Ovary (tissue), 9 donors: ENCODE measurements around the gene KIF7. TPM values are rescaled to one million over a fixed set of nuclear protein-coding genes. Genes with fewer than 3 reads are reported as not detected.
"Not testable (repeated sequence)": the region's sequence is repeated elsewhere in the genome, so short reads cannot be mapped to it uniquely, and the experiment has no call there.

ENCODE experiments used
- DNase-seq, 5 donors: peaks; one replicate each; pipeline ENCODE4 v3.0.0-alpha.2; 2019 to 2020
- H3K27ac ChIP-seq, 2 donors: fragments of 200-600 bp; one replicate each; pipeline versions ENCODE4 v1.5.1 to v1.8.0; 2019 to 2022
- H3K27me3 ChIP-seq: fragments of 200-600 bp; one replicate; pipeline ENCODE4 v1.8.0; 2022
- H3K36me3 ChIP-seq: fragments of 200-600 bp; sonication (generic); one replicate; pipeline ENCODE4 v1.5.1; 2019
- H3K4me1 ChIP-seq: one replicate; pipeline ENCODE4 v1.8.1; 2013; ENCODE audit warnings: mild to moderate bottlenecking, moderate library complexity; ENCODE audit not compliant: insufficient read depth
- H3K4me3 ChIP-seq: fragments of 200-600 bp; sonication (generic); one replicate; pipeline ENCODE4 v1.5.1; 2017
- H3K9me3 ChIP-seq, 2 donors: fragments of 200-600 bp in 1 of 2; sonication (generic) in 1 of 2; one replicate each; pipeline versions ENCODE4 v1.5.1 to v1.8.1; 2013 to 2019; ENCODE audit warnings: mild to moderate bottlenecking in 1 of 2, moderate library complexity in 1 of 2
- EP300 ChIP-seq: sonication (generic); formaldehyde crosslinking; IDR thresholded peaks from one replicate; pipeline ENCODE4 v1.6.1; 2017; ENCODE audit warnings: antibody characterized with exemption
- POLR2A ChIP-seq: fragments of 450-650 bp; IDR thresholded peaks from one replicate; pipeline ENCODE4 v1.6.1; 2017; ENCODE audit warnings: antibody characterized with exemption, mild to moderate bottlenecking, moderate library complexity
- WGBS, 3 donors: extraction: QIAGEN DNeasy Blood & Tissue Kit in 1 of 3; methylation state at CpG; one replicate each; pipeline versions ENCODE4 v1.1.5 to v1.1.7; 2013 to 2017; 5-methylcytosine and 5-hydroxymethylcytosine counted together
- intact Hi-C, 4 donors: fragments of 100-400 bp; cut with DNase I; formaldehyde crosslinking; loops; one replicate each; pipeline versions ENCODE4 v1.11.0 to v1.15.1; 2022 to 2023
- polyA plus RNA-seq, 2 donors: library from polyadenylated mRNA; stranded (reverse); fragments of 200-250 nt in 1 of 2; fragments of 350-450 nt in 1 of 2; fragmentation: Illumina TruSeq in 1 of 2; extraction: RNeasy Lipid Tissue Mini Kit (QIAGEN cat#74804) in 1 of 2; gene quantifications; one replicate each; pipeline ENCODE4 v1.2.3, GENCODE V29; 2013 to 2014
- total RNA-seq, 7 donors: library from RNA; depleted of rRNA in 2 of 7; stranded (reverse); fragments of >200 nt in 2 of 7; fragmentation: NEBNext Ultra II Directional in 3 of 7; extraction: Animal tissue kit (Norgen Biotek cat#: 25700) in 3 of 7; gene quantifications; one replicate each; pipeline versions ENCODE4 v1.1.0 to v1.2.4, GENCODE V29; 2016 to 2023
- TF ChIP-seq, protein P1 (sequence below), 3 donors: fragments of 450-650 bp in 2 of 3; fragments of 200-600 bp in 1 of 3; IDR thresholded peaks; one replicate each; pipeline versions ENCODE4 v1.5.1 to v1.8.0; 2016 to 2022; ENCODE audit warnings: antibody characterized with exemption in 3 of 3, mild to moderate bottlenecking in 1 of 3
- donor health status: DM: no; HTN: no; CAD: no; lungs with moderate emphysema.
- donor health status: DM: no; HTN: no; CAD: no.
- donor health status: Bipolar disorder and iron deficiency.
- donor health status: DM: yes; HTN: yes; CAD: no.
- donor health status: DM: no; HTN: no; CAD: no.
- donor health status: DM: yes; HTN: yes; CAD: no.

The KIF7 gene
- total and polyA plus RNA-seq, 9 donors, result 1.5 to 16.3 (median 10.6) TPM

GRCh38 chr15:89693091-89693490 lies 37.8 kb upstream of the KIF7 start:
- TF ChIP-seq EP300 (no peak), POLR2A (no peak)
- TF ChIP-seq, protein P1, sequence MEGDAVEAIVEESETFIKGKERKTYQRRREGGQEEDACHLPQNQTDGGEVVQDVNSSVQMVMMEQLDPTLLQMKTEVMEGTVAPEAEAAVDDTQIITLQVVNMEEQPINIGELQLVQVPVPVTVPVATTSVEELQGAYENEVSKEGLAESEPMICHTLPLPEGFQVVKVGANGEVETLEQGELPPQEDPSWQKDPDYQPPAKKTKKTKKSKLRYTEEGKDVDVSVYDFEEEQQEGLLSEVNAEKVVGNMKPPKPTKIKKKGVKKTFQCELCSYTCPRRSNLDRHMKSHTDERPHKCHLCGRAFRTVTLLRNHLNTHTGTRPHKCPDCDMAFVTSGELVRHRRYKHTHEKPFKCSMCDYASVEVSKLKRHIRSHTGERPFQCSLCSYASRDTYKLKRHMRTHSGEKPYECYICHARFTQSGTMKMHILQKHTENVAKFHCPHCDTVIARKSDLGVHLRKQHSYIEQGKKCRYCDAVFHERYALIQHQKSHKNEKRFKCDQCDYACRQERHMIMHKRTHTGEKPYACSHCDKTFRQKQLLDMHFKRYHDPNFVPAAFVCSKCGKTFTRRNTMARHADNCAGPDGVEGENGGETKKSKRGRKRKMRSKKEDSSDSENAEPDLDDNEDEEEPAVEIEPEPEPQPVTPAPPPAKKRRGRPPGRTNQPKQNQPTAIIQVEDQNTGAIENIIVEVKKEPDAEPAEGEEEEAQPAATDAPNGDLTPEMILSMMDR (IDR thresholded peaks at IDR 0.05), result no peak
- H3K36me3 ChIP-seq, result no peaks in the 10 kb centered on the region
- H3K27me3 ChIP-seq, result no peaks in the 10 kb centered on the region
- H3K27ac ChIP-seq, result no peak overlapping the region
- H3K4me3 ChIP-seq, result no peak overlapping the region
- no peaks in the 10 kb centered on the region for H3K9me3 ChIP-seq
- peaks cover 5% of the 10 kb centered on the region for H3K4me1 ChIP-seq
- DNase-seq, result no peak
- 25 to 44% (median 29%) methylated on average over 2 of the region's 2 CpGs for WGBS, 3 donors
- intact Hi-C loops, result no loop called here

- Histone ChIP-seq H3K4me1 (peaks cover 5% of the 10 kb centered on the region), H3K27ac (no peak within 1 kb of the TSS), H3K4me3 (peak within 1 kb of the TSS; percentile 78), H3K9me3 (no peaks in the 10 kb centered on the region), H3K36me3 (no peaks in the 10 kb centered on the region), H3K27me3 (no peaks in the 10 kb centered on the region)
- WGBS, 3 donors, result 2 to 3% (median 2%) methylated on average over 44 to 60 of the region's 60 CpGs
- intact Hi-C loops, result no loop called here
- TF ChIP-seq, protein P1 (IDR thresholded peaks at IDR 0.05), result no peak
- TF ChIP-seq POLR2A, result peak; percentile 49
- DNase-seq, result peak; percentile 81 to 90 (median 86)
Observed at GRCh38 chr15:89690276-89691218, 35.3 kb upstream of the KIF7 start, which contains the start of the genes PEX11A and WDR93. TSS of gene PEX11A (minus strand) at chr15:89690754. CDS start at chr15:89690632, 122 bp downstream. TSS of gene WDR93 (plus strand) at chr15:89690811. CDS start at chr15:89701747, 10,936 bp downstream.

DNA sequence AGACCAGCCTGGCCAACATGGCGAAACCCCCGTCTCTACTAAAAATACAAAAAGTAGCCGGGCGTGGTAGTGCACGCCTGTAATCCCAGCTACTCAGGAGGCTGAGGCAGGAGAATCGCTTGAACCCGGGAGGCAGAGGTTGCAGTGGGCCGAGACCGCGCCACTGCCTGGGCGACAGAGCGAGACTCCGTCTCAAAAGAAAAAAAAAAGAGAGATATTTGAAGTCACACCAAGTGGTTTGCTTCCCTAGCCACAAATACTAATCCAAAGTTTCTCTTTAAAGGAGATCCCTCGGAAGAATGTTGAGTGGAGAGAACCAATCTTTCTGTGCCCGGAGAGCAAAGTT lies 34.6 kb upstream of the KIF7 start:
- H3K4me3 ChIP-seq, result peak overlapping the region; percentile 78
- H3K4me1 ChIP-seq, intact Hi-C loops, H3K27ac ChIP-seq, H3K27me3 ChIP-seq, DNase-seq, H3K9me3 ChIP-seq, H3K36me3 ChIP-seq: not testable (repeated sequence)
- 36 to 60% (median 40%) methylated on average over 15 of the region's 15 CpGs for WGBS, 3 donors

DNA sequence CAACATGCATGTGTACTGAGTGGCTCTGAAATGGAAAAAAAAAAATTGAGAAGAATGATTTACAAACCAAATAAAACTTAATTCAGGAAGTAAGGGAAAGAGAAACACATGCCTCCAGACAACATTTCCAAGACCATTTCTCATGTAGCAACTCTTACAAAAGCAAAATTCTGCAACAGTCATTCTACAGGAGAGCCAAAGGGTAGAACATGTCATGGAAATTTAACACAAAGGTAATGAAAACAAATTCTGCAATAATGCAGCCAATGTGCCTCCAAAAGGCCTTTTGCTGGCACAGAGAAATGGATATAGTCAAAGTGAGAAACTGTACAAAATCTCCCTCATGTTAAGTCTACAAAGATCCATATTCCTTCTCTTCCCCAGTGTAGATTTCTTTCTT lies 31.3 kb upstream of the KIF7 start:
- no peak for DNase-seq
- Histone ChIP-seq H3K27ac (no peak overlapping the region), H3K4me1 (peaks cover 5% of the 10 kb centered on the region), H3K4me3 (no peak overlapping the region), H3K9me3 (no peaks in the 10 kb centered on the region), H3K36me3 (no peaks in the 10 kb centered on the region), H3K27me3 (no peaks in the 10 kb centered on the region)
- TF ChIP-seq POLR2A, result no peak
- TF ChIP-seq, protein P1 (IDR thresholded peaks at IDR 0.05), result no peak
- no peak for TF ChIP-seq EP300
- intact Hi-C loops, result no loop called here

- no peaks in the 10 kb centered on the region for H3K36me3 ChIP-seq
- H3K4me1 ChIP-seq, result peaks cover 8% of the 10 kb centered on the region
- WGBS, 3 donors, result 81 to 95% (median 83%) methylated on average over 2 of the region's 2 CpGs
- intact Hi-C loops, result no loop called here
- no peak overlapping the region for H3K27ac ChIP-seq
- no peak overlapping the region for H3K4me3 ChIP-seq
- no peaks in the 10 kb centered on the region for H3K9me3 ChIP-seq
- TF ChIP-seq, protein P1 (IDR thresholded peaks at IDR 0.05), result no peak
- TF ChIP-seq EP300 (no peak), POLR2A (no peak)
- H3K27me3 ChIP-seq, result no peaks in the 10 kb centered on the region
- DNase-seq, result no peak
Observed at GRCh38 chr15:89685995-89686394, 30.7 kb upstream of the KIF7 start.
